ENCODE results near the gene UQCC2.

UQCC2 gene

DNA sequence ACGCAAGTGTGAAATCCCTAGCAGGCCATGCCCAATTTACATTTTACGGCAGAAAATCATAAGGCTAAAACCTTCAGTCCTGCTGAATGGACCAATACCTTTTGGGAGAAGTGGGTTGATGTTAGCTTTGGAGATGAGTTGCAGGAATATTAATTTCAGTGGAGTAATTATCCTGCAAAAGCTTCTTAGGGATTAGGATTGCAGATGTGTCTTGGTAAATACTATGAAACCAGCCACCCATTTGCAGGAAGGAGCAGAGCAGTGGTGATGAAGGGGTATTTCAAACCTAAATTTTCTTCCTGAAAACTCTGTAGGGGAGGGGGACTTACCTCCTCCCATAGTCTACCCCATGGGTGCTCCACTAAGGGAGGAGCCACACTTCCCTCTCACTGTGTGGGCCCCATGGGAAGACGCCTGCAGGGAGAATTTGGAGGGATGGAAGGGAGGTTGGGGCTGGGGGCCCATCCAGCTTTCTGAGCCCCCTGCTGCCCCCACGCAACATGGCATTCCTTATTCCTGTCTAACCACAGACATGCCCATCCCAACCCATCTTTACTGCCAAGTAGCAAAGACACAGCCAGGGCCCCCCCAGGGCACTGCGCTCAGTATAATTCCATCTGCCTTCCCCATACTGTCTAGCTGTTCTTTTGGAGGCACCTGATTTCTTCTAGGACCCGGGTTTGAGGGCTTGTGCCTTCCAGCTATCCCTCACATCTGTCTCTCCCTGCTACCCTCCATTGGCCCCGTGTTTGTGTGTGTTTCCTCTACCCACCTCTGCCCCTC lies 14.6 kb upstream of the UQCC2 start:
- in situ Hi-C loops (cut with MboI; ENCODE audit: low sequenced_read_pairs): no loop called here

- in situ Hi-C loops (cut with MboI; ENCODE audit: low sequenced_read_pairs): no loop called here
Measured at GRCh38 chr6:33725222-33725621, 13.7 kb upstream of the UQCC2 start.

GRCh38 chr6:33724102-33725023 lies 12.9 kb upstream of the UQCC2 start:
- in situ Hi-C loops (cut with MboI; ENCODE audit: low sequenced_read_pairs): no loop called here

DNA sequence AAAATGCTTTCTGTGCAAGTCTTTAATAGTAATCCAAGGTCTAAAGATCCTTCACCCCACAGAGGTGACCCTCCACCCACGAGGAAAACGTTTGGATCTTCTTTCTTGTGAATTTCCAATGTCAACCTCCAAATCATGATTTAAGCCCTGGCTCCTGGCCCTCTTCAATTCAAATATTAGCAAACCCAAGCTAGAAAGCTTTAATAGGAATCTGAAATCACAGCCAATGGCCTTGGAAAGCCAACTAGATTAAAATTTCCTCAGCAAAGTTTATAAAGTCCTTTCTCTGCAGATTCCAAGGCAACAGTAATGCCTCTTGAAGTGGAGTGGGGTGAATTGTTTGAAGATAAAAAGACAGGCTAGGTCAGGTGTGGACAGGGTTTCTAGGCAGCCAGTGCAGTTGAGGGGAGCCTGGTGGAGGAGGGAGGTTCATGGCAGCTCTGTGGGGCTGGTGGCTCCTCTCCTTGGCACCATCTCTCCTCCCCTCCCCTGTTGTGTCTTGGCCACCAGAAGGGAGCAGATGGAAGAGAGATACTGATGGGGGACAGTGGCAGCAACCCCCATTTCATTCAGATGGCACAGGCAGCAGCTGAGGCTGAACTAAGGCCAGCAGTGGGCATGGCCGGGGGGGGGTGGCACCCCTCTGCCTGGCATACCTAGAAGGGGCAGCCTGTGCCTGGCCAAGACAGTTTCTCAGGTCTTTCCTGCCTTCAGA lies 12.0 kb upstream of the UQCC2 start:
- in situ Hi-C loops (cut with MboI; ENCODE audit: low sequenced_read_pairs): no loop called here

DNA sequence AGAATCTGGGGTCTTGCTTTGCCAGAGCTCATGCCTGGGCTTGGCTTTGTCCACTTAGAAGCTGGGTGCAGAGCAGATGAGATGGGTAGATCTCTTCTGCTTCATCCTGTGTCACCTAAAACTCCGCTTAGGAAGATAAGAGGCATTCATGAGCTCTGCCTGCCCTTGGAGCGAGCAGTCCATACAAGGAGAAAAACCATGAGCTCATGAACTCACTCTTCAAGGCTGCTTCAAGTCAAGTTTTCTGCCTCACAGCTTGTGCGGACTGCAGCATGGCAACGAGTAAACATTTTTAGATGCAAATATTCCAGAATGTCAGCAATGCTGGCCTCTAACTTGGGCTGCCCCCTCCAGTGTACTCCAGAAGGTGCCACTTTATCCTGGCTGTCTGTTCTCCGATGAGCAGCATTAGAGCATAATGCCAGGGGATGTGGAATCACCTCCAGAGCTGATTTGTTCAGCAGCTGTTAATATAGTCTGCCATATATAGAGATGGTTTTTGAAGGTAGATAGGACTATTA lies 10.7 kb upstream of the UQCC2 start:
- in situ Hi-C loops (cut with MboI; ENCODE audit: low sequenced_read_pairs): no loop called here

DNA sequence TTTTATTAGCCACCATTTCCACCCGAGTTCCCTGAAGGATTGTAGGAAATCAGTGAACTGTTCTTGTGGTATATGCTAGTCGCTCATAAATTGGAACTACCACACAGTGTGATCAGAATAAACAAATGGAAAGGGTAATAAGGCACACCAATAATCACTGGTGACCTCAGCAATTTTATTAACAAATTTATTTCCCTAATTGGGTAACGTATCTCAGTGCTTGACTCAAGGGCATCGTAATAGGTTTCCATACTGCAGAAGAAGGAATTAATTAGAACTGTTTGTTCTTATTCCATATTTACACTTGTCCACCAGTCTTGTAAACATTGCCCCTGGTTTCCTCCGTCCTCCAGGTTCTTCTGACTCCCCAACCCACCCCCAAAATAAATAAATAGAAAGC lies 10.0 kb upstream of the UQCC2 start:
- in situ Hi-C loops (cut with MboI; ENCODE audit: low sequenced_read_pairs): no loop called here

- in situ Hi-C loops (cut with MboI; ENCODE audit: low sequenced_read_pairs): no loop called here
Measured at GRCh38 chr6:33720998-33721397, 9.5 kb upstream of the UQCC2 start.

DNA sequence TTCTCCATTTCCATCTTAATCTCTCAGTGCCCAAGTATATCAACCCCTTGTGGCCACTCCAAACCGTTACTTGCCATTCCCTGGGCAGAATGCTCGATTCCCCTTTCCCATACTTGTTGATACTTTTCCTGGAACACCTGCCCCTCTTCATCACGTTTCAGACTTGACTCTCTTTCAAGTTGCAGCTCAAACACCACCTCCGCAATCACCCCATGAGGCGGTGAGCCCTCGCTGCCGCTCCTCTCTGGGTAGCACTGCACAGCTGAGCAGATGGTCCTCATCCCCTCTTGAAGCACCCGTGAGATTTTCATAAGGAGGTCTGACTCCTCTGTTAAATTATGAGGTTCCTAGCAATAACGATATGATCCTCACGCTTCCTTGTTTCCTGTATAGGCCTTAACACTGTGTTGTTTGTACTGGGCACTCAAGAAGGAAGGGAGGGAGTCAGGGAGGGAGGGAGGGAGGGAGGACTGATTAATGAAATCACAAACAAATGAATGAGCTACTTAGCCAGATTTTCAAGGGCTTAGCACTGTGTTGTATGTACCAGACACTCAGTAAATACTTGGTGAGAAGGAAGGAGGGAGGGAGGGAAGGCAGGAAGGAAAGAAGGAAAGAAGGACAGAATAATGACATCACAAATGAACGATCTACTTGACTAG lies 8.0 kb upstream of the UQCC2 start:
- in situ Hi-C loops (cut with MboI; ENCODE audit: low sequenced_read_pairs): no loop called here

GRCh38 chr6:33718713-33719112 lies 7.2 kb upstream of the UQCC2 start:
- in situ Hi-C loops (cut with MboI; ENCODE audit: low sequenced_read_pairs): no loop called here

DNA sequence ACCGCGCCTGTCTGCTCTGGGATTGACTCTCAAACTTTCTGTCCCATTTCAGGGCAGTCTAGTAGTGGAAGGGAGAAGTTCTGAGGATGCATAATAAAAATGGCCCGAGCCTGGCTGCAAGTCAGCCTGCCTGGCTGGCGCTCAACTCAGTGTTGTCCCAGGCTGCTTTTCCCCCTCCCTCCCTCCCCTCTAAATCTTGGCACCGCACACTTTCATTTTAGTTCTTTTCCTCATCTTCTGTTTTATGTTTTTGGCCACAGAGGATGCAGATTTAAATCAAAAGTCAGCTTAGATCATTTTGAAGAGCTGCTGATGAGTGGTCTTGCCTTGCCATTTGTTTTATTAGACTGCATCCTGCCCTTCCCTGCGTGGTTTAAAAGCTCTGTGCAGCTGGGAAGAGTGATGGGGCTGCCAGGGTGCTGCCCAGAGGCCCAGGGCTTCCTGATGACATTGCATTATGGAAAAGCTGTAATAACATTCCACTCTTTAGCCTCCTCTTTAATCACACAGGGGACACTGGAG lies 6.5 kb upstream of the UQCC2 start:
- in situ Hi-C loops (cut with MboI; ENCODE audit: low sequenced_read_pairs): no loop called here

GRCh38 chr6:33716890-33717632 lies 5.6 kb upstream of the UQCC2 start:
- in situ Hi-C loops (cut with MboI; ENCODE audit: low sequenced_read_pairs): no loop called here

DNA sequence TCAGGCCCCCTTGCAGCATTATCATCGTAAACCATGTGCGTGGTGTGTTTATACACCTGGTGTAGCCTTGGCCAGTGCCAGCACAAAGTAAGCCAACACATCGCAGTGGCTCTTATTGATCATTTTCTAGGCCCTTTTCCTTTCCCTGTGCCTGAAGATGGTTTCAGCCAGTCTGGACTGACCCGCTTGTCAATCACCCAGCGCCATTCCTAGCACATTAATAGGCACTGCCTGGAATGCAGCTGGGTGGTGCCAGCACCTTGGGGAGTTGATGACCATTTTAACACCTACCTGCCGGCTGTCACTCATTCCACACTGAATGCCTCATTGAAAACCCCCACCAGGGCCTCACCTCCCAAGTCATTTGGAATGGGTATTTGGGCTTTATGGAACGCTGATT lies 4.9 kb upstream of the UQCC2 start:
- in situ Hi-C loops (cut with MboI; ENCODE audit: low sequenced_read_pairs): no loop called here

DNA sequence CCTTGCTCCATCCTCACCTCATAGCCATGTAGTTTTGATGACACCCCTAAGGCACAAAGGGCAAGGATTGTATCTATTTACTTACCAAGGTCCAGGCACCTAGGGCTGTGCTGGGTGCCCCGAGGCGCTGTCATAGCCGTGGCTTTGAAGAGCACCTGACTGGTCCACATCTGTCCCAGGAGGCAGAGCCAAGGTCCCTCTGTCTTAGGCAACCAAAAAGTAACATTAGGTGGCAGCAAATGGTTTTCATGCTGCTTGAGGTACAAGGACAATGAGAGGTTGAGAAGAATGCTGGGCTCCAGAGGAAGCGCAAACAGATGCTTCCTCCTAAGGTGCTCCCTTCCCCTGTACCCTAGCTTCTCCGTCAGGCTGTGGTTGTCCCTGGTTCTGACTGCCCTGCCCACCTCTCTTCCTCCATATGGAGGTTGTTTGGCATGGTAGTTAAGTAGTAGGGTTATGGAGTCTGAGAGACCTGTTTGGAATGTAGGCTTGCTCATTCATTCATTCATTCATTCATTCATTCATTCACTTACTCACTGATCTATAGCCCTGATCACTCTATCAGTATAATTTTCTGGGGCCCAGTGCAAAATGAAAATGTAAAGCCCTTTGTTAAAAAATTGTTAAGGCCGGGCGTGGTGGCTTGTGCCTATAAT lies 3.0 kb upstream of the UQCC2 start:
- in situ Hi-C loops (cut with MboI; ENCODE audit: low sequenced_read_pairs): no loop called here

DNA sequence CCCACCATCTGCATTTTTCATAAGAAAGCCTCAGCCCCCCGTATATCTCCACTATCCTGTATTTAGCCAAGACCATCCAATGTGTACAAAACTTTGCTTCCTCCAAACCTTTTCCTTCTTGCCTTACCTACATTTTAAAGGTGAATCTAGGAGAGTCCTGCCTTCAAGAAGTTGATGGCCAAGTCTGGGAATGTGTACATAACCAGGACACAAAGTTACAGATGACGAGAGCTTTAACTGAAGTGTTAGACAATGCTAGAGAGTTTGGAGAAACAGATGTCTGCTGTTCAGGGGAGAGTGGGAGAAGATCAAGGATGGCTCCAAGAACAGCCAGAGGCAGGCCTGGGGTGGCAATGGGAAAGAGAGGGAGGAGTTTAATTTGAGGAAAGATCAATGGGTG lies 2.3 kb upstream of the UQCC2 start:
- in situ Hi-C loops (cut with MboI; ENCODE audit: low sequenced_read_pairs): no loop called here

- in situ Hi-C loops (cut with MboI; ENCODE audit: low sequenced_read_pairs): no loop called here
Measured at GRCh38 chr6:33712914-33713313, 1.4 kb upstream of the UQCC2 start.

DNA sequence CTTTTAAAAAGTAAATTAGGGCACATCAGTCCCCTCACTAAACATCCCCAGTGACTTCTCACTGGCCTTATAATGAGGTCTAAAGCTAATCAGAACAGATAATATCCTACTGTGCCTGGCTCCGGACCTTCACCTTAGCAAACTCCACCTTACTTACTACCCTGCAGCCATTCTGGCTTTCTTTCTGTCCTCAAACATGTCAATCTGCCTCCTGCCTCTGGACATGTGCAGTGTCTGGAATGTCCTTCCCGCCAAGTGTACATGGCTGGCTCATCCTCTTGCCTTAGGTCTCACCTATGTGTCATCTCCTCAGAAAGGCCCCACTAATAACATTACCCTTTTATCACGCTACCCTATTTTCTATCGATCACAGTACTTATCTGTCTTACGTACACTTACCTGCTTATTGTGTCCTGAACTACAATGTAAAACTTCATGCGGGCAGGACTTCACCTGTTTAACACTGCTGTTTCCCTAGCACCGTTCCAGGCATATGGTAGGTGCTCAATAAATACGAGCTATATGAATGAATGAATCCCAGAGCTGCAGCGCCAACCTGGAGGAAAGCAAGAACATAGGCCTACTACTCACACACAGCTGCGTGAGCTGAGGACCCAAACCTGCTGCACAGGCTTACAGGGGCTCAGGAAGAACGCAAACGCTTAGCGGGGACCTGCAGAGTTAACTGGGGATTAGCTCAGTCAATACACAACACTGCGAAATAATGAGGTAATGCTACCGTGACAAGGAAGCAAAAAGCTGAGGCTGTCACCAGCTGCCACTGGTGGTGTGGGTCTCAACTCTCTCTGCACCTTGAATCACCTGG lies 991 bp downstream of the UQCC2 start:
- in situ Hi-C loops (cut with MboI; ENCODE audit: low sequenced_read_pairs): no loop called here

- in situ Hi-C loops (cut with MboI; ENCODE audit: low sequenced_read_pairs): loop anchor here (10.0 kb wide), 1 partner anchor 125 kb away; the partner anchor contains the start of gene BAK1
Measured at GRCh38 chr6:33709605-33710295, 1.8 kb downstream of the UQCC2 start.
